CD4-positive, alpha-beta T cell treated with Interleukin-6 for 4 hours (primary cell): Measurements from ENCODE around the gene PPIE.
"Not testable (repeated sequence)": the region's sequence is repeated elsewhere in the genome, so short reads cannot be mapped to it uniquely, and the experiment has no call there.

ENCODE experiments used
- DNase-seq: peaks from one replicate; pipeline ENCODE4 v3.0.0-alpha.2; 2020; ENCODE audit warnings: mixed read lengths

Gene PPIE

DNA sequence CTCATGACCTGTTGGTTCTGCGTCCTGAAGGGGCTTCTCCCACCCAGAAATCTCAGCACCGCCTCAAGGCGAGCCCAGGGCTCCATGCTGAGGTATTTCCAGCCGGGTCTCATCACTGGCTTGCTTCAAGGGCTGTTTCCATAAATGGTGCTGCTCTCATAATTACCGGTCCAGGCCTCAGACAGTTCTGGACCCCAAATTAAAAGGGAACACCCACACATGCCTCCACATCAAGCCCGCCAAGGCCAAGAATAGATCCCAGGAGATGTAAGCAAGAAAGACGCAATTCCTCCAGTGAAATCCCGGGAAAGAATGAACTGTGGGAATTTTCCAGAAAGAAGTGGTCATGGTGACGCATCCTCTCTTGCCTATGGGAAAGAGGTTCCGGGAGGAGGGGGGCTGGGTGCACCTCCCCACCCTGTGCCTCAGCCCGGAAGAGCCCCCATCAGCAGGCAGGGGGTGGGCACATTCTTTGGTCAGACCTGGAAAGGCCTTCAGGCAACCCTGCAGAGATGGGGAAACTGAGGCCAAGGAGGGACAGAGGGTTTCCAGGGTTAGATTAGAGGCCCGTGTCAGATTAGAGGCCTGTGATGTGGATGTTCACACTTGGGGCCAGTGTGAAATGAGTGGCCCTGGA, 39.9 kb downstream of the PPIE start:
- DNase-seq: not testable (repeated sequence)

DNA sequence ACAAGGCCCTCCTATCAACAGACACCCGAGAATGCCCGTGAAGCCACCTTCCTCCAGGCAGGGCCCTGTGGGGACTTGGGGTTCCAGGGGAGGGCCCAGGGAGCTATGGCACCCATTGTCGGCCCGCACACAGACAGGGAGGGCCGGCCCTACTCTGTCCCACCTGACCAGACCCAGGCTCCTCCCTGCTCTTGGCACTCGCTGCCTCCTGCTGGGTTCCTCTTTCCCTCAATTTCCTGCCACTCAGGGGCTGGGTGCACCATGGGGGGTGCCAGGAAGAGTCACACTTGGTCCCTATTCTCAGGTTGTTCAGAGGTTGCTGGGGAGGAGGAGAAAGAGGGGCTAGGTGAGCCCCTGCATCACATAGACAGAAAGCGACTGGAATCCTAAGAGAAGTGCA, 40.5 kb downstream of the PPIE start:
- DNase-seq: no peak

DNA sequence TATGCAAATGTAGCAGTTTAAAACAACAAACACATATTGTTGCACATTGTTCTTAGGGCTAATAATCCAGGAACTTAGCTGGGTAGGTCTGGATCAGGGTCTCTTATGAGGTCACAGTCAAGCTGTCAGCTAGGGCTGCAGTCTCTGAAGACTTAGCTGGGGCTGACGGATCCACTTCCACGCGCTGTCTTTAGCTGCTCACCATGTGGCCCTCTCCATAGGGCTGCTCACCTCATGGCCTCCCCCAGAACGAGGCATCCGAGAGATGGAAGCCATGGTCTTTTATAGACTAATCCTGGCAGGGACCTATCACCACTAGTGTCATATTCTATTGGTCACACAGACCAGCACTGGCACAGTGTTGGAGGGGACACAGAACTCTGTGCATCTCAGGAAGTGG, 41.1 kb downstream of the PPIE start:
- no peak for DNase-seq

DNA sequence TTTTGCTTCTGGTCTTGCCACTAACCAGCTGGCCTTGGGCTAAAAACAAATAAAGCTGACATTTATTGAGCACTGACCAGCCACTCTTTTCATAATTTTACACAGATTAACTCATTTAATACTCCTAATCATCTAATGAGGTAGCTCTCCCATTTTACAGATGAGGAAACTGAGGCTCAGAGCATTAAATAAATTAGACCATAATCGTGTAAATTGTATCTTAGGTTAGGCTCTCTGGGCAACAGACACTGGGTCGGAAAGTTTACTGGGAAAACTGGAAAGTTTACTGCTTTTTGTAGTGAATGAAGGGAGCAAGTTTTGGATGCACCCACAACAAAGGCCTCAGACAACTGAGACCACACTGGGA, 42.6 kb downstream of the PPIE start:
- DNase-seq: no peak

DNA sequence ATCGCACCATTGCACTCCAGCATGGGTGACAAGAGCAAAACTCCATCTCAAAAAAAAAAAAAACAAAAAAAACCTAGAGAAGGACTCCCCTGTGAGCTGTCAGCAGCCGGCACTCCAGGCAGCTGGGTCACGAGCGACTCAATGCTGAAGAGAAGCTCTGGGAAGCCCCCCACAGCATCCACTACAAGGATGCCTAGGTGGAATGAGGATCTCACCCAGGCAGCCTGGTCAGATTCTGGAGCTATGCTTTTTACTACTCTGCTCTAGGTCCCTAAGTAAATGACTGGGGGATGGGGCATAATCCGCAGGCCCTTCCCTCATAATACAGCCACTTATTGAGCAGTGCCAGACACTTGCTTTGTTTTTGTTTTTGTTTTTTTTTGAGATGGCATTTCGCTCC, 43.4 kb downstream of the PPIE start:
- DNase-seq: no peak

GRCh38 chr1:39782685-39783084, 44.0 kb downstream of the PPIE start:
- not testable (repeated sequence) for DNase-seq

- not testable (repeated sequence) for DNase-seq
Measured at GRCh38 chr1:39786303-39787107, 47.8 kb downstream of the PPIE start.

DNA sequence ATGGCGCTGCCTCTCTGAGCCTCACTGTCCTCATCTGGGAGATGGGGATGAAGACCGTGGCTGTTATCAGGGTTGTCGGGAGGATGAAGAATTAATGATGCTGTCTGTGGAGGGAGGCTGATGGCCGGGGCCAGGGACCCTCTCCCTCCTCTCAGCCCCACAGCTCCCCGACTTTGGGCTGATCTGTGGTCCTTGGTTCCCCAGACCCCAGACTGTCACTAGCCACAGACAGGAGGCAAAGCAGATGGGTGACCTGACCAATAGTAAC, 48.4 kb downstream of the PPIE start:
- not testable (repeated sequence) for DNase-seq

GRCh38 chr1:39787468-39787867, 48.8 kb downstream of the PPIE start:
- no peak for DNase-seq

GRCh38 chr1:39787964-39788363, 49.3 kb downstream of the PPIE start:
- DNase-seq: not testable (repeated sequence)

- DNase-seq: no peak
Measured at GRCh38 chr1:39788426-39788757, 49.7 kb downstream of the PPIE start.

- DNase-seq: peak; percentile 51
Measured at GRCh38 chr1:39788758-39789570, 50.3 kb downstream of the PPIE start, which contains the start of gene BMP8B. TSS of gene BMP8B (minus strand) at chr1:39788865. CDS start at chr1:39788485, 380 bp downstream.

DNA sequence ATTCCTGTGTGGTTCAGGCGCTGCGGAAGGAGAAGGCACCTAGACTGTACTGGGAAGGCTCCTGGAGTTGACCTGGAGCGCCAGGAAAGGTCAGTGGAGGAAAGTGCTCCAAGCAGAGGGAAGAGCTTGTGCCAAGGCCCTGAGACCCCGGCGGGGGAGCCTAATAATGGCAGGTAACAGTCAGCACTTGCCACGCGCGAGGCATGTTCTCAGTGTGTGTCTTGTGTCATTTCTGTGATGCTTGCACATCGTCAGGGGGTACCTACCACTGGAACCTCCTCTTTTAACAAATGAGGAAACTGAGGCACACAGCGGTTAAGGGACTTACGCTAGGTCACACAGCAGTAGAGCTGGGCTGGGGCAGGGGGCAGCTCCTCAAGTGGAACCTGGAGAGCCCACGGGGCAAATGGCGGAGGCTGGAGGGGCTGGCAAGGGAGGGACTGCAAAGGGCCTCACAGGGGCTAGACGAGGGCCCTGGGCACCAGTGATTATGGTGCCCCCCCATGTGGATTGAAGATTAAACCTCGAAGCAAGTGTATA, 51.0 kb downstream of the PPIE start:
- no peak for DNase-seq

DNA sequence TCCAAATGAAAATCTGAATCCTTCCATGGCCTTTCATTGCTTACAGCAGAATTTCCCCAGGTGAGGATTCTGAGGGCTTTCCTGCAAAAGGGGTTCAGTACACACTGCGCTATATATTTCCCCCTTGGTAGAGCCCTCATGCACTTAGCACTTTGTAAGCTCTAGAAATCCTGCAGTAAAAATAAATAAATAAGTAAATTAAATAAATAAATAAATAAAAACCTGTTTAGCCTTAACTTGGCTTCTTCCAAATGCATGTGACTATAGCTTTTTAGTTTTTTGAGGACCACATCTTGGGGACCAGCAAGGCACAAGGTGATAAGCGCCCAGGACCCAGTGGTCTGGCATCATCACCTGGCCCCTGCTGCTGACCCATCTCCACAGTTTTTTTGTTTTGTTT, 53.2 kb downstream of the PPIE start:
- no peak for DNase-seq

GRCh38 chr1:39795651-39796050, 57.0 kb downstream of the PPIE start:
- no peak for DNase-seq

DNA sequence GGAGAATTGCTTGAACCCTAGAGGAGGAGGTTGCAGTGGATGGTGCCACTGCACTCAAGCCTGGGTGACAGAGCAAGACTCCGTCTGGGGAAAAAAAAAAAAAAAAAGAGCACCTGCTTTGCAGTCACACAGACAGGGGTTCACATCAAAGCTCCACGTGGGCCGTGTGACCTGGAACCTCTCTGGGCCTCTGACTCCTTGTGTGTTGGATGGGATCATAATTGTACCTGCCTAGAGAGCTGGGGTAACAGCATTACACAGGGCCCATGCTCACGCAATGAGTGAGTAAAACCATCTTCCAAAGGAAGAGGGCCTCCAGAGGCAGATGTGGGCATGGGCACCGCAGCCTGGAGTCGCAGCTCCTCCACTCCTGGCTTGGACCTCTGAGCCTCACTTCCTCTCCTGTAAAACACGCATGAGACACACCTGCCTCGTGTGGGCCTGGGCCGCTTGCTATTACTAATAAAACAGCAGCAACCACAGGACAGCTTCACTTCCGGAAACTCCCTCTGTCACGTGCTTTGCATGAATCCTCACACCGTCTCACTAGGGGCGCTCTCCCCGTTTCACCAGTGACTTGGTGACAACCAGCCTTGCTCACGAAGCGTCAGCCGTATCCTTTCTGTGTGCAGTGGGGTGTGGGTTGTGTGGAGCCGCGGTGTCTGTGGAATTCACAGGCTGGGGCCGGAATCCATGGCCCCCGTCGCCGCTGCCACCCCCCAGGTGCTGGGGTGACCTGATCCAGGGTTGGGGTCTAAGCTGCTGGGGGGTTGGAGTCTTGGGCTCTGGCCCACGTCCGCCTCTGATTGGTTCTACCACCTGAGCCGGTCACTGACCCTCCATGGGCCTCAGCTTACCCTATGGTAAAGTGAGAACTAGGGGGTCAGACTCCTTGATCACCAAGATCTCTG, 60.4 kb downstream of the PPIE start:
- peak; percentile 89 for DNase-seq

- peak; percentile 74 for DNase-seq
Measured at GRCh38 chr1:39799770-39800470, 61.2 kb downstream of the PPIE start.

- DNase-seq: no peak
Measured at GRCh38 chr1:39800471-39800835, 61.8 kb downstream of the PPIE start.

DNA sequence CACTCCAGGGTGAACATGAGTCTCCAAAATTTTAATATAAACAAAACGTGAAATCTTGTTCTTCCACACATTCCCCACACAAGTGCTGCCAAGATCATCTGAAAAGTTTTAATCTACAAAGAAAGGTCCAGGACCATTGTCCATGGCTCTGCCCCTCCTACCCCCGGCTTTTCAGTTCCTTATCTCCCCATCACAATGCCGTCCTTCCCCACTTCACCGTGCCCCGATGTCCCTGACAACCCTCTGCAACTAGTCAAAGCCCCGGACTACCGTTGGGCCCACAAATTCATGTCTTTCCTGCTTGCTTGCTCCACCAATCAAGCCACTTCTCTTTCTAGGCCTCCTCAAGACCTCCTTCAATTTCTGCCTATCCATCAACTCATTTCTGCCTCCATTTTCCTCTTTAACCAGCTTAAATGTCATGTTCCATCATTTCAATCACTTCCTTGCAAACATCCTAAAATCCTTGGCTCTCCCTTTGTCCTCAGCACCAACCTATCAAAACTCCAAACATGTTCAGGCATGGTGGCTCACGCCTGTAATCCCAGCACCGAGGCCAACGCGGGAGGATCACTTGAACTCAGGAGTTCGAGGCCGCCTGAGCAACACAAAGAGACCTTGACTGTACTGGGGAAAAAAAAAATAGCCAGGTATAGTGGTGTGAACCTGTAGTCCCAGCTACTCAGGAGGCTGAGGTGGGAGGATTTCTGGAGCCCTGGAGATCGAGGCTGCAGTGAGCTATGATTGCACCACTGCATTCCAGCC, 64.0 kb downstream of the PPIE start:
- no peak for DNase-seq

DNA sequence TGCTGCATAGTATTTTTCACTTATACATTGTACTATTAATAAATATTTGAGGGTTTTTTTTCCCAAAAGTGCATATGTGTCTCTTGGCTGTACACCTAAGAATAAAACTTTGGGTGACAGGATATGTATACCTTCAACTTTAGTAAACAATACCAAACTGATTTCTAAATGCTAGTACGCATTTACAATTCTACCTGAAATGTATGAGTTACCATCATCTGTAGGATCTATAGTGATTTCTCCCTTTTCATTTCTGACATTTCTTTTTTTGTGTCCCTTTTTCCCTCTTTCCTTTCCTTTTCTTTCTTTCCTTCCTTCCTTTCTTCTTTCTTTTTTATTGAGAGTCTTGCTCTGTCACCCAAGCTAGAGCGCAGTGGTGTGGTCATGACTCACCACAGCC, 66.7 kb downstream of the PPIE start:
- no peak for DNase-seq
